Left renal pelvis (tissue), 4 donors: ENCODE measurements around the gene KRTAP5-3. TPM values are rescaled to one million over a fixed set of nuclear protein-coding genes. Genes with fewer than 3 reads are reported as not detected.
"Not testable (repeated sequence)": the region's sequence is repeated elsewhere in the genome, so short reads cannot be mapped to it uniquely, and the experiment has no call there.

Experiments used
- DNase-seq, 4 donors: peaks; one replicate each; pipeline ENCODE4 v3.0.0-alpha.2; 2013; ENCODE audit warnings: low read depth in 4 of 4, low spot score in 3 of 4
- polyA plus RNA-seq, 4 donors: library from polyadenylated mRNA; unstranded; fragments of 120-200 nt; gene quantifications; one replicate each; pipeline ENCODE4 v1.2.1, GENCODE V29; 2013; ENCODE audit not compliant: insufficient read length in 4 of 4

KRTAP5-3 gene
- polyA plus RNA-seq, 4 donors = 0.31 TPM; not detected in 3

GRCh38 chr11:1589191-1589963, 18.9 kb downstream of the KRTAP5-3 start:
- not testable (repeated sequence) for DNase-seq

- no peak for DNase-seq
These were observed 21.6 kb downstream of the KRTAP5-3 start for GRCh38 chr11:1586699-1587098.

GRCh38 chr11:1584661-1585370, 23.4 kb downstream of the KRTAP5-3 start, which contains the start of gene KRTAP5-1:
Gene KRTAP5-1 (minus strand): TSS chr11:1585283. CDS start chr11:1585249, 34 bp downstream.
- not testable (repeated sequence) for DNase-seq

- not testable (repeated sequence) for DNase-seq
These were observed 25.4 kb downstream of the KRTAP5-3 start for GRCh38 chr11:1582909-1583308.

- DNase-seq = no peak
These were observed 26.3 kb downstream of the KRTAP5-3 start for GRCh38 chr11:1581976-1582375.

- no peak for DNase-seq
These were observed 31.4 kb downstream of the KRTAP5-3 start for GRCh38 chr11:1576825-1577224.

GRCh38 chr11:1575756-1576155, 32.5 kb downstream of the KRTAP5-3 start:
- DNase-seq = not testable (repeated sequence)

- no peak for DNase-seq
These were observed 33.4 kb downstream of the KRTAP5-3 start for GRCh38 chr11:1574933-1575242.

GRCh38 chr11:1574238-1574932, 33.9 kb downstream of the KRTAP5-3 start:
- DNase-seq = no peak

- DNase-seq = no peak
These were observed 34.4 kb downstream of the KRTAP5-3 start for GRCh38 chr11:1573903-1574237.

GRCh38 chr11:1573077-1573902, 35.0 kb downstream of the KRTAP5-3 start:
- DNase-seq = no peak

- no peak for DNase-seq
These were observed 35.8 kb downstream of the KRTAP5-3 start, which contains the start of gene DUSP8 for GRCh38 chr11:1572197-1573076. Gene DUSP8 (minus strand): TSS chr11:1572271. CDS start chr11:1565826, 6,445 bp downstream.

GRCh38 chr11:1571760-1572196, 36.5 kb downstream of the KRTAP5-3 start:
- no peak for DNase-seq

GRCh38 chr11:1570896-1571759, 37.1 kb downstream of the KRTAP5-3 start:
- no peak for DNase-seq

GRCh38 chr11:1570531-1570895, 37.8 kb downstream of the KRTAP5-3 start:
- DNase-seq = no peak

GRCh38 chr11:1570001-1570453, 38.2 kb downstream of the KRTAP5-3 start:
- no peak for DNase-seq

GRCh38 chr11:1569251-1569780, 38.9 kb downstream of the KRTAP5-3 start:
- DNase-seq = no peak

- DNase-seq = no peak
These were observed 39.8 kb downstream of the KRTAP5-3 start for GRCh38 chr11:1568441-1568911.
